ENCODE measurements around the gene TRIM47.

DNA sequence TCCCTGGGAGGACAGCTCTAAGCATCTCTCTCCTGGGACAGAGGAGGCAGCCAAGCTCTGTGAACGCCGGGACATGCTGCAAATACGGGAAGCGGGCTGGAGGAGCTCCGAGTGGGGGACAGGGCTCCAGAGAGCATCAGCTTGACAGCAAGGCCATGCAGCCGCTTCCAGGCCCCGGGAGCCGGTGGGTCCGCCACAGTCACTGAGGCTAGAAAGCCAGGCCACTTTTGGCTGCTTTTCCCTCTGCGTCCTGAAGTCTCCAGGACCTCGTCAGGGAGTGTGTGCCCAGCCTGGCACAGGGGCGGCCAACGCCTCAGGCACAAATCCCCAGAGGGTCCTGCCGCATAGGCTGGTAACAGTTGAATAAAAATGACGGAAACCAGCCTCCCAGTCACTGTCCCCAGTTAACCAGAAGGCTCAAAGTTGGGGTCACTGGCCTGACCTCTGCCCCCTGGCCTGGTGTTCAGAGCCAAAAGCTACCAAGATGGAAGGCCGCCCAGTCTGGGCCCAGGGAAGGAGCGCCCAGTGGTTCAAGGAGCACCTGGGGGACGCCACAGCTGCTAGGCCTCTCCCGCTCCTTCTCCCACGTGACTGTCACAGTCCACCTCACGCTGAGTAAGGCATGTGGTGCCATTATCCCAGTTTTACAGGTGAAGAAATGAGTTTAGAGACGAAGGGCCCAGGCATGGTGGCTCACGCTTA lies 21.5 kb upstream of the TRIM47 start:
- TF ChIP-seq, protein P1, sequence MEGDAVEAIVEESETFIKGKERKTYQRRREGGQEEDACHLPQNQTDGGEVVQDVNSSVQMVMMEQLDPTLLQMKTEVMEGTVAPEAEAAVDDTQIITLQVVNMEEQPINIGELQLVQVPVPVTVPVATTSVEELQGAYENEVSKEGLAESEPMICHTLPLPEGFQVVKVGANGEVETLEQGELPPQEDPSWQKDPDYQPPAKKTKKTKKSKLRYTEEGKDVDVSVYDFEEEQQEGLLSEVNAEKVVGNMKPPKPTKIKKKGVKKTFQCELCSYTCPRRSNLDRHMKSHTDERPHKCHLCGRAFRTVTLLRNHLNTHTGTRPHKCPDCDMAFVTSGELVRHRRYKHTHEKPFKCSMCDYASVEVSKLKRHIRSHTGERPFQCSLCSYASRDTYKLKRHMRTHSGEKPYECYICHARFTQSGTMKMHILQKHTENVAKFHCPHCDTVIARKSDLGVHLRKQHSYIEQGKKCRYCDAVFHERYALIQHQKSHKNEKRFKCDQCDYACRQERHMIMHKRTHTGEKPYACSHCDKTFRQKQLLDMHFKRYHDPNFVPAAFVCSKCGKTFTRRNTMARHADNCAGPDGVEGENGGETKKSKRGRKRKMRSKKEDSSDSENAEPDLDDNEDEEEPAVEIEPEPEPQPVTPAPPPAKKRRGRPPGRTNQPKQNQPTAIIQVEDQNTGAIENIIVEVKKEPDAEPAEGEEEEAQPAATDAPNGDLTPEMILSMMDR (IDR thresholded peaks at IDR 0.05): no peak
- no peak for TF ChIP-seq POLR2A (IDR thresholded peaks at IDR 0.05)
